Endothelial cell of umbilical vein (primary cell): Measurements from ENCODE around the gene NMRAL1.

Source experiments
- CTCF ChIP-seq, 2 donors: IDR thresholded peaks; 1 replicate in 1 of 2; 2 replicates in 1 of 2; pipeline ENCODE4 v1.5.1; 2011; ENCODE audit warnings: low read length in 2 of 2, mild to moderate bottlenecking in 2 of 2, moderate library complexity in 2 of 2, control low read depth in 1 of 2, inconsistent platforms in 1 of 2, low read depth in 1 of 2; ENCODE audit not compliant: insufficient read depth in 1 of 2; ENCODE audit errors: extremely low read depth in 1 of 2
- EZH2 ChIP-seq: IDR thresholded peaks from 2 replicates; pipeline ENCODE4 v1.6.1; 2012; ENCODE audit warnings: borderline replicate concordance, low read depth, mild to moderate bottlenecking, moderate library complexity, low read length, inconsistent platforms; ENCODE audit not compliant: severe bottlenecking
- FOS ChIP-seq: IDR thresholded peaks from 2 replicates; pipeline ENCODE4 v1.6.1; 2011; ENCODE audit warnings: mild to moderate bottlenecking, low read length, moderate library complexity, borderline replicate concordance; ENCODE audit not compliant: insufficient read depth
- GATA2 ChIP-seq: IDR thresholded peaks from 2 replicates; pipeline ENCODE4 v1.7.0; 2011; ENCODE audit warnings: low read depth, mild to moderate bottlenecking, moderate library complexity, mixed read lengths, low read length; ENCODE audit not compliant: insufficient read length, insufficient read depth
- JUN ChIP-seq: IDR thresholded peaks from 2 replicates; pipeline ENCODE4 v1.6.1; 2011; ENCODE audit warnings: borderline replicate concordance, low read depth; ENCODE audit not compliant: insufficient read length, insufficient read depth
- MYC ChIP-seq: IDR thresholded peaks from one replicate; pipeline ENCODE4 v1.6.1; 2011; ENCODE audit warnings: mild to moderate bottlenecking, low read depth, low read length
- POLR2A ChIP-seq: IDR thresholded peaks from 2 replicates; pipeline ENCODE4 v1.6.1; 2012; ENCODE audit warnings: low read depth, mild to moderate bottlenecking, control low read depth, low read length
- POLR2AphosphoS5 ChIP-seq: IDR thresholded peaks from 2 replicates; pipeline ENCODE4 v1.6.1; 2012; ENCODE audit warnings: low read depth, mild to moderate bottlenecking, control low read depth, low read length, moderate library complexity; ENCODE audit not compliant: insufficient read depth
- TF ChIP-seq, protein P1 (sequence below): IDR thresholded peaks from 2 replicates; pipeline ENCODE4 v1.6.1; 2011; ENCODE audit not compliant: insufficient read depth, insufficient read length

DNA sequence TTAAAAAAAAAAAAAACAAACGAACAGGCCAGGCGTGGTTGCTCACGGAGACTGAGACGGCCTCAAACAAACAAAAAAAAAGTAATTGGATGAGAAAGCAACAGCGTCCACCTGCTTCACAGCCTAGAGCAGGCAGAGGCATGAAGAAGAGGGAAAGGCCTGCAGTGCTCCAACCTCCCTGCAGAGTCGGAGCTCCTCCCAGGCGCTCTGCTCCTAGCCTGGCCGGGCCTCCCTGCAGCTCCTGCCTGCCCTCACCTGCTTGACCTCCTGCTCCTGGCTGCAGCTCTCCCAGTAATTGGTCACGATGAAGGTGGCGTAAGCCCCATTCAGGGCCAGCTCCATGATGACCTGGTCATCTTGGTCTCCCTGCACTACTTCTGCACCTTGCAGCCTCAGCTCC is 5.5 kb downstream of the NMRAL1 start:
- no peak for TF ChIP-seq CTCF (IDR thresholded peaks at IDR 0.05; ENCODE audit: extremely low read depth in 1 of 2, insufficient read depth in 1 of 2, low read depth in 1 of 2, low read length in 2 of 2)
- no peak for TF ChIP-seq POLR2A
- TF ChIP-seq EZH2 = no peak
- no peak for TF ChIP-seq POLR2AphosphoS5
- no peak for TF ChIP-seq FOS
- TF ChIP-seq MYC = no peak
- TF ChIP-seq, protein P1, sequence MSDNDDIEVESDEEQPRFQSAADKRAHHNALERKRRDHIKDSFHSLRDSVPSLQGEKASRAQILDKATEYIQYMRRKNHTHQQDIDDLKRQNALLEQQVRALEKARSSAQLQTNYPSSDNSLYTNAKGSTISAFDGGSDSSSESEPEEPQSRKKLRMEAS = no peak
- no peak for TF ChIP-seq GATA2
- no peak for TF ChIP-seq JUN
